ENCODE measurements around the gene TRABD2B.

TRABD2B gene

DNA sequence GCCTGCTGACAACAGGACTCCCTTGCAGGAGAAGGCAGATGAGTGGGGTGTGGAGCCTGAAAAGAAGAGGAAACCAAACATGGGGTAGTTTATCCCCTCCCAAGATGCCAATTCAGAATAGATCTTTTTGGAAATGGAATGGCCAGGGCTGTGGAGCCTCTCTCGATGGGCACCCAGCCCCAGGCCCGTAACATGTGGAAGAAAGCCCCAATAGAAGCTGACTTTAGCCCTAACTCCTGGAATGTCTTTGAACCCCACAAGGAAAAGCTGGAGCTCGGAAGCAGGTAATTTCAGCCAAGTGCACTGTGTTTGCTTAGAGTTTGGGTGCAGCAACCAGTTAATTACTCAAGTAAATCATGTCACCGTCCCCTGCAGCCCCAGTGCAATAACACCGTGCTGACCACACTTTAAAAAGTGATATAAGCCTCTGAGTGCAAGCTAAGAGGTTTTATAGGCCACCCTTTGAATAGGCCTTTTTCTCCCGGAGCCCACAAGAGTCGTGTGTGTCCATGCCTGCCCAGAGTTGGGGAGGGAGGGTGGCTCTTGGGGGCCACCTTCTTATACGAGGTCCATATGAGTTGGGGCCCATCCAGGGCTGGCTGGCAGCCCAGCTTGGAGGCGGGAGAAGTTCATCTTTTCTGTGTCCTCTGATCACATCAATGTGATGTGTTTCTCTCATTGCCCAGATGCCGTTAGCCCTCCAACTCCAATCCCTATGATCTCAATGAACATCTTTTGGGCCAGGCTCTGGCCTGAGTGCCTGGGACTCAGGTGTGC is 153.2 kb downstream of the TRABD2B start:
- H3K4me3 ChIP-seq (ENCODE audit: low read depth, low read length): no peak overlapping the region
- no peak for DNase-seq (ENCODE audit: low read depth)
- TF ChIP-seq, protein P1, sequence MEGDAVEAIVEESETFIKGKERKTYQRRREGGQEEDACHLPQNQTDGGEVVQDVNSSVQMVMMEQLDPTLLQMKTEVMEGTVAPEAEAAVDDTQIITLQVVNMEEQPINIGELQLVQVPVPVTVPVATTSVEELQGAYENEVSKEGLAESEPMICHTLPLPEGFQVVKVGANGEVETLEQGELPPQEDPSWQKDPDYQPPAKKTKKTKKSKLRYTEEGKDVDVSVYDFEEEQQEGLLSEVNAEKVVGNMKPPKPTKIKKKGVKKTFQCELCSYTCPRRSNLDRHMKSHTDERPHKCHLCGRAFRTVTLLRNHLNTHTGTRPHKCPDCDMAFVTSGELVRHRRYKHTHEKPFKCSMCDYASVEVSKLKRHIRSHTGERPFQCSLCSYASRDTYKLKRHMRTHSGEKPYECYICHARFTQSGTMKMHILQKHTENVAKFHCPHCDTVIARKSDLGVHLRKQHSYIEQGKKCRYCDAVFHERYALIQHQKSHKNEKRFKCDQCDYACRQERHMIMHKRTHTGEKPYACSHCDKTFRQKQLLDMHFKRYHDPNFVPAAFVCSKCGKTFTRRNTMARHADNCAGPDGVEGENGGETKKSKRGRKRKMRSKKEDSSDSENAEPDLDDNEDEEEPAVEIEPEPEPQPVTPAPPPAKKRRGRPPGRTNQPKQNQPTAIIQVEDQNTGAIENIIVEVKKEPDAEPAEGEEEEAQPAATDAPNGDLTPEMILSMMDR (IDR thresholded peaks at IDR 0.05; ENCODE audit: control insufficient read depth, extremely low read depth, insufficient read depth): no peak

DNA sequence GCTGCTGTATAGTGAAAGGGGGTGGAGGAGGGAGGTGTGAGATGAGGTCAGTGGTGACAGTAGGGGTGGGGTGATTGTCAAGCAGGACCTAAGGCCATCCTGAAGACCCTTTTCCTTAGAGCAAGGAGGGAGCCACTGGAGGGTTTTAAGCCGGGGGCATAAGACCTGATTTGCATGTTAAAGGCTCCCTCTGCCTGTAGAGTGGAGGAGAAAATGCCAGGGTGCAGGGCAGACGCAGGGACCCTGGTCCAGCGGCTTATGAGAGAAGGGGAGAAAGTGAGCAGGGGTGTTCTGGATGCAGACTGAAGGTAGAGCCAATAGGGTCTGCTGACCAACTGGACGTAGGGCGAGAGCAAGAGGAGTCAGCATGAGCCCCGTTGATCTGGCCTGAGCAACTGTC is 154.1 kb downstream of the TRABD2B start:
- TF ChIP-seq, protein P1 (IDR thresholded peaks at IDR 0.05; ENCODE audit: control insufficient read depth, extremely low read depth, insufficient read depth): no peak
- H3K4me3 ChIP-seq (ENCODE audit: low read depth, low read length): no peak overlapping the region
- no peak for DNase-seq (ENCODE audit: low read depth)

DNA sequence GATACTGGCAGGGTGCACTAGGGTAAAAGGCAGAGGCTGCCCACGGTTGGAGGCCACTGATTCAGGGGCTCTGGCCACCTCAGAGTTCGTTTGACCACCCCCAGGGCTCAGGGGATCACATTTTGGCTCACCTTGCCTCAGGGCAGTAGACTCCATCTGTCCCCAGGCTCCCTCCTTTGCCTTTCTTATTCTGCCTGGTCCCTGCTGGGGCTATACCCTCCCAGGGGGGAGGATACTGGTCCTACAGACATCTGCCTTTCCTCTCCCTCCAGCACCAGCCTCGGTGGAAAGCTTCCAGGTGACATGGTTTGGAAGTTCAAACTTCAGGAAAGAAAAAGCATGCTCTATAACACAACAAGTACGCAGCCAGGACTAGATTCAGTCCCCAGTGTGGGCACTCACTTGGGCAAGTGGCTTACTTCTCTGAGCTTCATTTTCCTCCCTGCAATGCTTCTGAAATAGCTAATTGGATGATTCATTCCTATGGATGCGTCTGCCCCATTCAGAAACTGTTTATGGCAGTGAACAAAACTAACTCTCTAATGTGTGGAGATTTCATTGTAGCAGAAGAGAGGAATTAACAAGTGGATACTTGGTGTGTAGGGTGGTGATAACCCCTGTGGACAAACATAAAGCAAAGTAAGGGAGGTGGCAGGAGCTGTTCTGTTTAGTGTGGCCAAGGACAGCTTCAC is 154.8 kb downstream of the TRABD2B start:
- TF ChIP-seq, protein P1 (IDR thresholded peaks at IDR 0.05; ENCODE audit: control insufficient read depth, extremely low read depth, insufficient read depth): no peak
- no peak for DNase-seq (ENCODE audit: low read depth)

DNA sequence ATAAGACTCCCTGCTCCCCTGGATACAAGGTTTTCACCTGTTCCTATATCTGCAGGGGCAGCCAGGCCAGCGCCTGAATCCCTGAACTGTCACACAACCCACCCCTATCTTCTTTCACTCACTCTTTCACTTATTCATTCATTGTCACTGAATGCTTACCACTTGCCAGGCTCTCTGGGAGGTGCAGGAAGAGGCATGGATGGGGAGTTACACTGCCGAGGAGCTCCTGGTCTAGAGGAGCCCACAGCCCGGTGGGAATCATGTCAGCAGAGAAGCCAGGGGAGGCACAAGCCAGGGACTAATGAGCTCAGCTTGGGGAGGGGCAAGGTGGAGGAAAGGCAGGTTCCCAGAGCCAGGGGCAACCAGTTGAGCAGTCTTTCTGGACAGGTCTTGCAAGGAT is 155.8 kb downstream of the TRABD2B start:
- no peak for DNase-seq (ENCODE audit: low read depth)
- TF ChIP-seq, protein P1 (IDR thresholded peaks at IDR 0.05; ENCODE audit: control insufficient read depth, extremely low read depth, insufficient read depth): no peak

More for the DNA sequence above, 154.8 kb downstream of the TRABD2B start:
- no peak overlapping the region for H3K4me3 ChIP-seq (ENCODE audit: low read depth, low read length)

DNA sequence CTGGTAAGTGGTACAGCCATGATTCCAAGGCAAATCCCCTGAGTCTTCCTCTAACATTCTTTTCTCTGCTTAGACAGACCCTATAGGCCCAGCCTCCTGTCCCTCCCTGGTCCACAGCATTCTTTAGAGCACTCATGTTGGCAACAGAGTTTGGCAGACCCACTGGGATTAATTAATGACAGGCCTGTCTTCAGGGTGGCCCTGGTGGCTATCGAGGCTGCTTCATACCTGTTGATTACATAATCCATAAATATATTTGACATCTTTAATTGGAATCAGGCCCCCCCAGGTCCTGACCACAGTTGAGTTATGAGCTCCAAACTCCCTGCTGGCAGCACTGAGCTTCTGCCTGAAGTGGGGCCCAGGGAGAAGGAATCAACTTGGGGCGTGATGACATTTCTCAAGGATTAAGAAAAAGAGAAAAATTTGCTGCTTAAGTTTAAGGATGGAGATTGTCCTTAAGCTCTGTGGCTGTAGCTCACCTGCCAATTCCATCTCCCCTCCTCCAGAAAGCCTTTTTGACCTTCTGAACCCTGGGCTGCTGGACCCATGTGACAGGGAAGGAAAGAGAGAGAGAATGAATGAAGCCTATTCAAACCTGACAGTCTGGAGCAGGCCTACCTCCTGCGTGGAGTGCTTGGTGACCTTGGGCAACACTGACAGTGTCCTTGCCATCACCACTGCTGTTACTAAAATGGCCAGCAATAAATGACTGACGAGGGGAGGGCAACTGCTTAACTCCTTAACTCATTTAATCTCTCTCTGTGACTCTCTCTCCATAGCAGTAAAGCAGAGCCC is 156.6 kb downstream of the TRABD2B start:
- TF ChIP-seq, protein P1 (IDR thresholded peaks at IDR 0.05; ENCODE audit: control insufficient read depth, extremely low read depth, insufficient read depth): no peak
- H3K4me3 ChIP-seq (ENCODE audit: low read depth, low read length): no peak overlapping the region
- no peak for DNase-seq (ENCODE audit: low read depth)

More for the DNA sequence above, 155.8 kb downstream of the TRABD2B start:
- no peak overlapping the region for H3K4me3 ChIP-seq (ENCODE audit: low read depth, low read length)

DNA sequence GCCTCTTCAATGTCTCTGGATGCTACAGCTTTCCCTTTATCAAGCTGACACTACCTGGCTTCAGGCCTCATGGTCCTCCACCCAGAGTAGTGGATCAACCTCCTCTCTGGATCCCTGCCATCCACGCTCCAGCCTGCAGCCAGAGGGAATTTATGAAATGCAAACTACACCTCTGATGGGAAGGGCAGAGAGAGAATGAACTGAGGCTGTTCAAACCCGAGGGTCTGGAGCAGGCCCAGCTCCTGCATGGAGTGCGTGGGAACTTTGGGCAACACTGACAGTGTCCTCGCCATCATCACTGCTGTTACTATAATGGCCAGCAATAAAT is 157.8 kb downstream of the TRABD2B start:
- TF ChIP-seq, protein P1 (IDR thresholded peaks at IDR 0.05; ENCODE audit: control insufficient read depth, extremely low read depth, insufficient read depth): no peak
- no peak for DNase-seq (ENCODE audit: low read depth)
- no peak overlapping the region for H3K4me3 ChIP-seq (ENCODE audit: low read depth, low read length)
